Activated T-cell treated with anti-CD3 and anti-CD28 coated beads for 4 hours (primary cell): Measurements from ENCODE around the gene AKNA.
A peak's percentile ranks its signal among the peaks of the same experiment; 100 is the strongest.

ENCODE experiments used
- DNase-seq: peaks from one replicate; pipeline ENCODE4 v3.0.0-alpha.2; 2020

AKNA gene

DNA sequence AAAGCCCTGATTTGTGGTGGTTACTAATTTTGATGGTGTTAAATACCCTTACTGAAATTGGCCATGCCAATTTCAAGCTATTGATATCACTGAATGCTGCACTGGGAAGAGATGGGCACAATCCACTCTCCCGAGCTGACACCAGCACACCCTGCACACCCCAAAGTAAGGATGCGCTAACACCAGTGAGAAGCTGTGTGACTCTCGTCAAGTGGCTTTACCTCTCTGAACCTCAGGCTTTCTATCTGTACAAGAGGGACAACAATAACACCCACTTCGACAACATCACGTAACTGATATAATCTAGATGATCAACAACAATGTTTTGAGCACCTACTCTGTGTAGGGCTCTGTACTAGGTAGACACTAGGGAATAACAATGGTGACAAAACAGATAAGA is 8.0 kb upstream of the AKNA start:
- no peak for DNase-seq

DNA sequence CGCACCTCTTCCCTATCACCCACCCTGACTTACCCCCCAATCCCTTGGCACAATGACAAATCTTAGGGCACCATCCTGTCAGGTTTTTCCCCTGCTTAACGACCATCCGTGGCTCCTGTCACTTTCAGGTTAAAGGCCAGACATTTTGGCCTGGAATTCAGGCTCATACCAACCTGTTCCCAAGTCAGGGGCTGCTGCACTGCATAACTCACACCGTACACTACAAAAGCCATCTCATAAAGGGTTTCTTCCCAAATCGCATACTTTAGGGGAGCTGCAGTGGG is 7.5 kb upstream of the AKNA start:
- no peak for DNase-seq

DNA sequence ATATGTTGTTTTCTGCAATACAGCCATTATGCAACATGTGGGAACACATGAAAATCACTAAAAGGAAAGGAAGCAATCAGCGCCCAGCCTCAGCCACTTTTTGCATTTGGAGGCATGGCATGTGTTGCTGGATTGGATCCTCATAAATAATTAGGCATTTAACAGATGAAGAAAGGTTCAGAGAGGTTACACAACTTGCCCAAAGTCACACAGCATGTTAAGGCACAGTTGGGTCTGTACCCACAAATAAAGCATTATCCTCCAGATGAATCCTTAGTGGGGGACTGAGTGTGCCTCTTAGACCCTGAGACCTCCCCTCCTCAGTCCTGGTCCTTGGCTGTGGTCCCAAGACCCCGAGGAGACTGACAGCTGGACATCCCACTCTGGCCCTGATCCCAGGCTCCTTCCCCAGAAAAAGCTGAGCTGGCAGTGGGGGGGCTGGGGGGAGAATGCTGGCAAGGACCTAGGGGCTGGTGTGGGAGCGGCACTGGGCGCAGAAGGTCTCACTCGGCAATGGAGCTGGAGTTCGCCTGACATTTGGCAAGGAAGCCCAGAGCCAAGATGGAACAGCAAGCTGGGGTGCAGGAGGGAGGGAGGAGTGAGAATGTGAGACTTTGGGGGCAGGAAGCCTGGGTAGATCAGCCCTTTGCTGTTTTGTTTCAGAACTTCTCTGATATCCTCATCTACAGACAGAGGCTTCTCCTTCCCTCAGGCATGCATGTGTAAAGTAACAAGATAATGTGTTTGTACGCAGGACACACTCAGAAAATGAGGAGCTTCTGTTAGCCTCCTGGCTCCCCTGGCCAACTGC is 6.9 kb upstream of the AKNA start:
- DNase-seq: no peak

DNA sequence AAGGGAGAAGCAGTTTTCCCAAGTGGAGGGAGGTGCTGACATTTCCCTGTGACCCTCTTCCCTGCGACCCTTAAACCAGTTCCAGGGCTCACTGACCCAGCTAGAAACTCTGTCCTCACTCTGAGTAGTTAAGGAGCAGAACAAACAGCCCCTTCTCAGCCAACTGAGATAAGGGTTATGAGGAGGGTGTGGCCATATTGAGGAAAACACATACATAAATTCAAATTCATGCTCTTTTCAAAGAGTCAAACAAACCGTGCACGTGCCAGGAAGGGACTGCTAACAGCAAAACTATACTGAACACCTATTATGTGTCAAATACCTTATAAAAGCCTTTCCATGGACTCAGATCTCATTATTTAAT is 4.9 kb upstream of the AKNA start:
- no peak for DNase-seq

DNA sequence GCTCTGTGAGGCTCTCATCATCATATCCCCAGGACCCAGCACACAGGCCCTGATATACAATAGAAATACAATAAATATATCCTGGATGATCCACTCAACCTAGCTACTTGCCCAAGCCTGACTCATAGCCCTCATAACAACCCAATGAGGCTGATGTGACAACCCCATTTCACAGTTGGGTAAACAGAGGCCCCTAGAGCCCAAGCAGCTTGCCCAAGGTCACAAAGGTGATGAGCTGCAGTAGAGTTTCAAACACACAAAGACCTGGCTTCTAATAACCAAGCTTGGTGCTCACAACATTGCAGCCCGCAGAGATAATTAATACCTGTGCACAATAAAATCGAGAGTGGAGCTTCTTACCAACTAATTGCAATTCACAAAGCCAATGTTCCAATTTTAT is 3.2 kb upstream of the AKNA start:
- DNase-seq: no peak

DNA sequence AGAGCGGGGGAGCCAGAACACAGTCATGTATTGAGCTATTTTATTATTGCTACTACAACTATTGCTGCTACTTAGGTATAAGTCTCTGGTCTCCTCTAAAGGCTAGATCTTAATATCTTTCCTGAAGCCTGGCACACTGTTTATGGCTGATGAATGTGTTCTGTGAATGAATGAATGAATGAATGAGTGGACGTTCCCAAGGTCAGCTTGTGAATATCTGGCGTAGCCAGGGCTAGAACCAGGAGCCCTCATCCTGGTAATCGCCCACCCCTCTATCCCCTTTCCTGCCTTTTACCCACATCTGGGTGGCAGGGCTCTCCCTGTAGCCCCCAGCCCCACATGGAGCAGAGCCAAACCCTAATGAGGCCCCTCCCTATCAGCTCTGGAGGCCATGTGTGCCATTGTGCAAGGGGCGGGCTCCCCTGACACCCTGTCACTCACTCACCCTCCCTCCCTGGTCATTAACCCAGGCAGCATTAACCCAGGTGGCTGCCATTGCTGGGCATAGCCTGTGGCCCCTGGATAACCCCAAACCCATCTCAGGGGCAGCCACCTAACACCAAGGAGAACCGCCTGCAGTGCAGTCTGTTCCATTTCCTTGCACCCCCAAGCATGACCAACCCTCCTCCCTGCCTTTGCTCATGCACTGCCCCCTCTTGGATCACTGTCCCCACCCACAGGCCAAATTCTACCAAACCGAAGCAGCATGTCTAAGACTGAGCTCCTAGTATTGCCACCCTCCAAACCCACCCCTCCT is 2.0 kb upstream of the AKNA start:
- DNase-seq: no peak

DNA sequence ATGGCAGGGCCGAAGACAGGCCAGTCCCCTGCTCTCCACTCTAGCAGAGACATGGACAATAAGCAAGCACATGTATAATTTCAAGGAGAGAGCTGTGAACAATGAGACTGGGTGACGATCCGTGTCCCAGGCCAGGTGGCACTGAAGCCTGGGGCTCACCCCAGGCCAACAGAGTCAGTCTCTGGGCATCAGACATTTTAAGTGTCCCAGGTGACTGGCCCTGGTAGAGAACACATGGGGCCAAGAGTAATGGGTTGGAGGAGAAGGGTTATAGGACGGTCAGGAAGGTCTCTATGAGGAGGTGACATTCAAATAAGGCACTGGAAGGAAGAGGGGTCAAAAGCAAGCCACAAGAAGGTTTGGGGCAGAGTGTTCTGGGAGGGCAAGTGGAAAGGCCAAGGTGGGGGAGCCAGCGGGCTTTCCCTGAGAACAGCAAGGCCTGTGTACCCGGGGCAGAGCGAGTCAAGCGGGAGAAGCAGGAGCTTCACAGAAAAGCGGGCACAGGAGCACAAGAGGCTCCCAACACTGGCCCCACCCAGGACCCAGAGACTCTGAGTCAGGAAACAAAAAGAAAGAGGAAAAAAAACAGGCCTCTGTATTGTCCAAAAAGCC is 1.1 kb upstream of the AKNA start:
- no peak for DNase-seq

DNA sequence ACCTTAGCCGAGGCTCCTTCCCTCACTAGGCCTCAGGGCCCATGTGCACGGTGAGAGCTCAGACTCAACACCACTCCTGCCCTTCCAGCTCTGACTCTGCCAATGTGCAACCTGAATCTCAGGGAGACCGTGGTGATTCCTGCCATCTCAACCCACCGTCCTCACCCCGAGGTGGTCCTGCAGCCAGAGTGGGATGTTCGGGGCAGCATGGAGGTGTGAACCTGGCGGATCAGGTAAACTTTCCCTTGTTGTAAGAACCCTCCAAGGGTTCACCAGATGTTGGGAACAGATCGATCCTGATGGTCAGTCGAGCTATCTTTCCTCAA is 538 bp upstream of the AKNA start:
- DNase-seq: no peak

DNA sequence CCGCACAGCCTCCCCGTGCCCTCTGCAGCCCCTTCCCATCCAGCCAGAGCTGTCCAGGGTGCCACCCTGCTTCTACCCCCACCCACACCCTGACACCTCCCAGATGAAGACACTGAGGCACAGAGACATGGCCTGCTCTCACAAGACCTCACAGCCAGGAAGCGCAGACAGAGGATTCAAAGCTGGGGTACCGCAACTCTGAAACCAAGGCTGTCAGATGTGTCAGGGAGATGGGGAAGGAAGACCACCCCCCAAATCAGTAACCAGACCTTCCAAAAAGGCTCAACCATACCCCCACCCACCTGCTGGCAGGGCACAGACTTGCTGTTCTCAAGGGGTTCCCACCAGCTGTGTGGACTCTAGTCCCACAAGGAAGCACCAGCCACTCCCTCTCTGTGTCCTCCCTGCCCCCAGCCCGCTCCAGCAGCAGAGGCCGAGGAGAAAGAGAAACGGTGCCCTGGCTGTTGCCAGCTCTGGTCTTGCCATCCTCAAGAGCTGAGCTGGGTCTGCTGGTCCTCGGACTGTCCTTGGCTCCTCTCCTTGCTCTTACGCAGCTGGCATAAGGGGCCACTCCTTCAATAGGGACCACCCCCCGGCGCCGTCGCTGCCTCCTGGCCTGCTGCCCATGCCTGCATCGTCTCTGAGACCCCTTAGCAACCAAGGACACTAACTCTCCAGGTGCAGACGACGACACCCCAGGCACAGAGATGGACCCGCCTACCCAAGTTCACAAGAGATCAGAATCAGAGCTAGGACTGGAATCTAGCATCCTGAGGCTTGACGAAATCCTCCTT is 699 bp downstream of the AKNA start:
- no peak for DNase-seq

DNA sequence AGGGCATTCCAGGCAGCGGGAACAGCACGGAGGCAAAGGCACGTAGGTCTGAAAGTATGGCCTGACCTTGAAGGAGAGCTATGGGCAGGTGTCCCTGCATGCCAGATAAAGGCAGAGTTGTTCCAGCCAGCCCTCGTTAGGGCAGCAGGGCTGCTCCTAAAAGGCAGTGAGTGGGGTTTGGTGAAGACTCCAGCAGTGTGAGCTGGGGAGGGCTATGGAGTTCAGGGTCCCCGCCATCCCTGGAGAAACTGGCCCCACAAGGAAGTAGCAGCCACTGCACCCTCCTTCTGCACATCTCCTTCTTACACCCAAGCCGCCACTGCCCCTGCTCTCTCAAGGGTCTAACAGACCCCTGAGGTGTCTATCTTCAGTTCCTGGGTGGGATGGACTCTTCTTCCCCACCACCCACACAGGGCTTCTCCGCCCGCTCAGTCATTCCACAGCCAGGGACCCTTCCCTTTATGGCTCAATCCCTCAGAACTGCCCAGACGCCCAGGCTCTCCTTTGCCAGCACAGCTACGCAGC is 1.4 kb downstream of the AKNA start:
- DNase-seq: no peak

DNA sequence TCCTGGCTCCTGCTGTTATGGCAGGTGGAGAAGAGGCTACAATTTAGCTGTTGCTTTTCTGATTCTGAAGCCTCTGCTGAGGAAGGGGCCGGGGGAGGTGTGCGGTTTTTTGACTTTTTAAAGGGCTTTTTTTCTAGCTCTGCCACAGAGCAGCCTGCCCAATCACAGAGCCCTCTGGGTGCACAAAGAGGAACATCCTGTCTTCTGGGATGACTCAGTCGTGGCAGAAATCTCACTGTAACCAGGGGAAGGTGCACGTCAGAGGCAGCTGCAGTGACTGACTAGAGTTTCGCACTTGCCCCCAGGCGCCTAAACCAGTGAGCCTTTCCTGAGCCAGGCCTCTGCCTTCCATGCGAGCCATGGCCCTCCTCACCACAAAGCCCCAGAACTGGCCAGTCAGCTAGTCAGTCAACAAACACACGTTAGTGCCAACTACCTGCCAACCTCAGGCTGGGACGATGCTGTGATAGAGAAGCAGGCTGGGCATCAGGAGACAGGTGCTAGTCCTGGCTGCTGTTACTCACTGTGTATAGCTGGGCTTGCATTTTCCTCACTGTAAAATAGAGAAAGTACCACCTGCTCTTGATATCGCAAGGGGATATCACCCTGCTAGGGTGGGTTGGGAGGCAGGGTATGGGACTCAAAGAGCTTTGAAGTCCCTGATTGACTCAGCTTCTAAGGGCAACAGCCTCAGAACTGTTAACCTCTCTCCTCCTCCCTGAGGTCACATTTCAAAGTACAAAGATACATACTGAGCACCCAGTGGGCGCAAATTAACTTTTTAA is 2.2 kb downstream of the AKNA start:
- peak; percentile 82 for DNase-seq

DNA sequence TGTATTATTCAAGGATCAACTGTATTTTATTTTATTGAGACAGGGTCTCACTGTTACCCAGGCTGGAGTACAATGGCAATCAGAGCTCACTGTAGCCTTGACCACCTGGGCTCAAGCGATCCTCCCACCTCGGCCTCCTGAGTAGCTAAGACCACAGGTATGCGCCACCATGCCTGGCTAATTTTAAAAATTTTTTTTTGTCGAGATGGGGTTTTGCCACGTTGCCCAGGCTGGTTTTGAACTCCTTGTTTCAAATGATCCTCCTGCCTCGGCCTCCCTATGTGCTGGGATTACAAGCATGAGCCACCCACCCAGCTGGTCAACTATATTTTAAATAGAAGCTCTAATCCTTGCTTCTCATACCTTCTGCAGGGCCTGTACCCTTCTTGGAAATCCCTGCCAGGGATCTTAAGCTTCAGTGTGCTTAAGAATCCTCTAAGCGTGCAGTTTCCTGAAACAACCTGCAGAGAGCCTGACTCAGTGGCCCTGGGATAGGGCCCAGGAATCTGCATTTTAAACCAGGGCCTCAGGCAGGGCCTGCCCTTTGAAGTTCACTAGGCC is 2.9 kb downstream of the AKNA start:
- no peak for DNase-seq

DNA sequence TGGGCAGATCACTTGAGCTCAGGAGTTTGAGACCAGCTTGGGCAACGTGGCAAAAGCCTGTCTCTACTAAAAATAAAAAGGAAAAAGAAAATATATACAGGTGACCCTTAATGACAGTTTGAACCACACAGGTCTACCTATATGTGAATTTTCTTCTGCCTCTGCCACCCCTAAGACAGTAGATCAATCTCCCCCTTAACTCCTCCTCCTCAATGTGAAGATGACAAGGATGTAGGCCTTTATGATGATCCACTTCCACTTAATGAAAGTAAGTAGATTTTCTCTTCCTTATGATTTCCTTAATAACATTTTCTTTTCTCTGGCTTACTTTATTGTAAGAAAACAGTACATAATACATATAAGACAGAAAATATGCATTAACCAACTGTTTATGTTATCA is 3.4 kb downstream of the AKNA start:
- no peak for DNase-seq

DNA sequence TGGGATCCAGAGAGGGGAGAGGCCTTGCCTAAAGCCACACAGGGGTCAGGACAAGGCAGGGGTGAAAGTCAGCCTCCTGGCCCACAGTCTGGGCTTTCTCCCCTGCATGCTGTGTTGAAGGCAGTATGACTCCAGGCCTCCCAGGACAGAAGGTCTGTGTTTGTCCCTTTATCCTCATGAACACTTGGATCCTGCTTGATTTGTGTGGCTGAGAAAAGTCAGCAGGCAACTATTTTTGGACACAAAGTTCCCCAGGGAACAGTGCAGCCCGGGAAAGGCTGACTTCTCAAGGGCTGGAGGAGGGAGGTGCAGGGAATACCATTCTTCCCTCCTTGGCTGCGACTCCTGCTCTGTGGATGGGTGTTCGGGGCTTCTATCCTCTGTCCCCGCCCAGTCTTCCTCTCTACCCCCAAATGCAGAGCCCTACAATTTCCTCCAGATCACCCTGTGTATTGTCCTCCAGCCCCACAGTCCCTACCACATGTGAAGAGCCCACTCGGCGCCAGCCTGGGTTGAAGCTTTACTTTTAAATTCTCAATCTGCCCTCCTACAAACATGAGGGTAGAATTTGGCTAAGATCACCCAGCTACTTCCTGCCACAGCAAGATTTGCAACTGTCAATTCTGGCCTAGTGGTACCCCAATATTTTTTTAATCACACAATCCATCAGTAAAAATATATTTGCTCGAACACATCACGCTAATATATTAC is 4.1 kb downstream of the AKNA start:
- DNase-seq: no peak

DNA sequence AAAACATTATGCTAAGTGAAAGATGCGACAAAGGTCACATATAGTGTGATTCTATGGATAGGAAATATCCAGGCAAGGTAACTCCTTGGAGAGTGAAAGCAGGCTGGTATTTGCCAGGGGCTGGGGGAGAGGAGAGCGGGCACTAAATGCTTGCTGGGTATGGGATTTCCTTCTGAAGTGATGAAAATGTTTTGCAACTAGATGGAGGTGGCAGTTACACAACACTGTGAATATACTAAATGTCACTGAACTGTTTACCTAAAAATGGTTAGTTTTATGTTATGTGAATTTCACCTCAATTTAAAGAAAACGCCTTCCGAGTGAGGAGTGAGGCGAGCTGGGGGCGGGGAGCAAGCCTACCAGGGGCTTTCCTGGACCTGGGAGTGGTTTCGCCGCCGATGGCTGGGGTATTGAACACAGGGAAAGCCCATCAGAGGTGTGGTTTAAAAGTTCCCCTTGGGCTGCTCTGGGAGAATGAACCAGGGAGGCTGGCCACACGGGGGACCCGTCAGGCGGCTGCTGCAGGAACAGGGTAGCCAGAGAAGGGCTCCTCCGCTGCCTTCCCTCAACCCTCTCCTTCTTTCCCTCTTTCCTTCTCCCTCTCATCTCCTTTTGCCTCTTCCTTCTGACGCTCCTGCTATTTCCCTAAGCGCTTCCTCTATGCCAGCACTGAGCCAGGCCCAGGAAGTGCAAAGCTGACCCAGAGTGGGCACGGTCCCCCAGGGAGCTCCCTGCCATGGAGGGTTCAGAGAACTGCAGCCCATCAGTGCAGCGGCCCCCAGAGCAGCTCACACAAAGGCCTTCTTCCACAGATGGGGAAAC is 4.9 kb downstream of the AKNA start:
- DNase-seq: peak; percentile 54

DNA sequence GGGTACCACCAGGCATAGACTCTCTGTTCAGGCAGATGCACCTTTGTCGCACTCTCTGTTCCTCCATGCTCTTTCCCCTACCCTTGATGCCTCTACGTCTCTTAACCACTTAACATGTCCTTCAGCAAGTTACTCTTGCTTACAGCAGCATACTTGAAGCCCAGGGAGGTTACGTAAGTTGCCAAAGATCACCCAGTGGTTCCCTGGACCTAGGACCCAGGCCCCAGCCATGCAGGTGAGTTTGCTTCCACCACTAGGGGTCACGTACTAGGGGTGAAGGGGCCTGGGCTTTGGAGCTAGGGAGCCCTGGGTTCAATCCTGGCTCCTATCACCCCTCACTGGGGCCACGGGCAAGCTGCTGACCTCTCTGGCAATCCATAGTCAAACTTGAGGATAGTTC is 8.9 kb downstream of the AKNA start:
- no peak for DNase-seq

DNA sequence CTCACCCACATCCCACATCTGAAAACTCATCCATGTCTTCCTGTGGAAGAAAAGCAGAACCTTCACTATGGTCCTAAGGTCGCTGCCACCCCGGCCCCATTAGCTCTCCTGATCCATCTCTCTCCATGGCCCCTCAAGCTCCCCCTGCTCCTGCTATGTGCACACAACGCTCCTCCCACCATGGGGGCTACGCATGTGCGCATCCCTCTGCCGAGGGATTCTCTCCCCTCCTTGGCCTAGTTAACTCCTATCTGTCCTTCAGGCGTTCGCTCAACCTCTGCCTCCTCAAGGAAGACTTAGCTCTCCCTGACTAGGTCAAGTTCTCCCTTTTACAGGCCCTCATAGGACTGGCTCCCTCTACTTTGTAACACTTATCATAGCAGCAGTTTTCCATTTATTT is 9.8 kb downstream of the AKNA start:
- DNase-seq: no peak

DNA sequence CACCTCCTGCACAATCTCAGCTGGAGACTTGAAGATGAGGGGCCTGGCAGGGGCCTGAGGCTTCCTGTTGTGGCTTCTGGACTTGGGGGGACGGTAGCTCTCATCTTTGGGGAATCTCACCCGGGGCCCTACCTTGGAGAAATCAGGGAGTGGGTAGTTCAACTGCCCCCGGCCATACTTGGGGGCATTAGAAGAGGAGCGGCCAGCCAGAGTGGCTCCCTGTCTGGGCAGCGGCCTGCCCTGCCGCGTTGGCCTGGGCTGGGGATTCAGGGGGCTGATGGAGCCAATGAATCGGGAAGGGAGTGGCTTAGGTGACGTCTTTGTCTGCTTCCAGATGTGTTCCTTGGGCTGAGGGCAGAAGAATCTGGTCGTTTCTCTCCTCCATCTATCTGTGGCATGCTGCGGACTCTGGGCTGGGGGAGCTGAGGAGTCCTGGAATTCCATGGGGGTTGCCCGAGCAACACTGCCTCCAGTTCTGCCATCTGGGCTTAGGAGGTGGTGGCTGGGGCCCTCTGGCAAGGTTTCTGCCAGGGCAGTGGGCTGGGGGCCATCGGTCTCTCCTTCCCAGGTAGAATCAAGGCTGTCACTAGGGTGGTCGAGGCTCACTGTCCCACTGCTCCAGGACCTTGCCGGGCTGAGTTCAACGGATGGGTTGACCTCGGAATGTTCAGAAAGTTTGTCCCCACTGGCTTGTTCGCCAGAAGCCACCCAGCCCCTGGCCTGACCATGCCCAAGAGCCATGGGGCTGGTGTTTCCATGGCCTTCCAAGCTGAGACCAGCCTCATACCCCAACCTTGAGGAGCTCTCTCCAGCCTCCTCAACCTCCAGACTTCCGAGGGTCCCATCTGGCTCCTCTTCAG is 11.0 kb downstream of the AKNA start:
- DNase-seq: no peak

DNA sequence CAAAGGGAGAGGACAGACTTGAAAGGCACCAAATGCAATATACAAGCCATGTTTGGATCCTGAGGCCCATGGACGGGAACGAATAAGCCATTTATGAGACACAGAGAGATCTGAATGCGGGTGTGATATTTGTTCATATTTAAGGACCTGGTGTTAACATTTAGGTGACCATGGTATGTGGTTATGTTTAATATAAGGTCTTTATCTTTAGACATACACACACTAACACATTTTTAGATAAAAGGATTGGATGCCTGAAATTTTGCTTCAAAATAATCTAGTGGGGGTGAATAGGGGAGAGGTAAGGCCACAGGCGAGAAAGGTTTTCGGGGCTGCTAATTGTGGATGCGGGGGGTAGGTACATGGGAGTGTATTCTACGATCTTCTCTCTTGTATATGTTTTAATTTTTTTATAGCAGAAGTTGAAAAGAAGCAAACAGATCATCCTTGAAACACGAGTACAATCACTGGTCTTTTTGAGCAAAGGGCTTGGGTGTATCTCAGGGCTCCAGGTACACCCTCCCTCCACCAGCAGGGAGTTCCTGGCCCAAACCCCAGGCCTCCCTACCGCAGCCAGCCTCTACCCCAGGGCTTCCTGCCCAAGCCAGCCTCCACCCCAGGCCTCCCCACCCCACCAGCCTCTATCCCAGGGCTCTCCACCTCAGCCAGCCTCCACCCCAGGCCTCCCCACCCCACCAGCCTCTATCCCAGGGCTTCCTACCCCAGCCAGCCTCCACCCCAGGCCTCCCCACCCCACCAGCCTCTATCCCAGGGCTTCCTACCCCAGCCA is 12.2 kb downstream of the AKNA start:
- DNase-seq: no peak
